K562 (cell line): Measurements from ENCODE around the gene ING4. TPM values are rescaled to one million over a fixed set of nuclear protein-coding genes. Genes with fewer than 3 reads are reported as not detected.

ENCODE experiments used
- CHD1 ChIP-seq: fragments of 200-600 bp; sonication (generic); IDR thresholded peaks from one replicate; pipeline ENCODE4 v1.6.1; 2012; ENCODE audit warnings: mild to moderate bottlenecking, moderate library complexity, low read length, inconsistent platforms
- ETV1 ChIP-seq: fragments of 450-650 bp; conservative IDR thresholded peaks from 2 replicates; pipeline ENCODE4 v1.6.1; 2016; ENCODE audit warnings: missing genetic modification characterization, control low read depth, low read depth, missing compliant biosample characterization
- KLF6 ChIP-seq: fragments of 250-450 bp; sonication (Bioruptor Pico); IDR thresholded peaks from 2 replicates; pipeline ENCODE4 v1.4.0; 2020; ENCODE audit warnings: mild to moderate bottlenecking, moderate library complexity, borderline replicate concordance
- MAZ ChIP-seq, 2 experiments: fragments of 450-650 bp in 1 of 2; sonication (generic) in 1 of 2; formaldehyde crosslinking; IDR thresholded peaks in 1 of 2; conservative IDR thresholded peaks in 1 of 2; 2 replicates each; pipeline versions ENCODE4 v1.4.0 to v1.5.0; 2020; ENCODE audit warnings: mild to moderate bottlenecking in 1 of 2, missing genetic modification reagents in 1 of 2
- PATZ1 ChIP-seq: fragments of 250-450 bp; sonication (Bioruptor Pico); IDR thresholded peaks from 2 replicates; pipeline ENCODE4 v1.5.0; 2020; ENCODE audit warnings: mild to moderate bottlenecking, borderline replicate concordance
- REST ChIP-seq, 2 experiments: fragments of 450-650 bp; formaldehyde crosslinking in 1 of 2; IDR thresholded peaks; 2 replicates each; pipeline versions ENCODE4 v1.4.0 to v1.6.1; 2014 to 2020; ENCODE audit warnings: mild to moderate bottlenecking in 2 of 2, borderline replicate concordance in 1 of 2, low read depth in 1 of 2
- SMARCA4 ChIP-seq: fragments of 450-650 bp; IDR thresholded peaks from 2 replicates; pipeline ENCODE4 v1.6.1; 2016
- SMARCC2 ChIP-seq: fragments of 450-650 bp; IDR thresholded peaks from 2 replicates; pipeline ENCODE4 v1.6.1; 2017; ENCODE audit warnings: antibody characterized with exemption, moderate library complexity, mild to moderate bottlenecking, low read depth
- ZC3H4 ChIP-seq: sonication (generic); formaldehyde crosslinking; IDR thresholded peaks from 2 replicates; pipeline ENCODE4 v1.9.0; 2021; ENCODE audit warnings: missing genetic modification reagents, borderline replicate concordance
- polyA plus RNA-seq, 8 experiments: library from polyadenylated mRNA; depleted of rRNA in 4 of 8; stranded (reverse) in 5 of 8; unstranded in 3 of 8; fragments of >200 nt; fragmentation: Nextera tagmentation in 2 of 8; fragmentation: Illumina TruSeq in 1 of 8; extraction: Ambion mirVana in 2 of 8; extraction: Trizol in 1 of 8; gene quantifications; 2 replicates each; pipeline versions ENCODE4 v1.2.1 to v1.2.3, GENCODE V29; 2011 to 2014; ENCODE audit warnings: inconsistent platforms in 1 of 8, missing spikeins in 1 of 8
- total RNA-seq, 7 experiments: library from RNA; depleted of rRNA in 6 of 7; stranded (reverse); fragments of >200 nt in 6 of 7; fragmentation: Illumina TruSeq in 2 of 7; extraction: Trizol in 2 of 7; gene quantifications; 2 replicates each; pipeline versions ENCODE4 v1.2.1 to v1.2.3, GENCODE V29; 2011 to 2021; ENCODE audit warnings: low replicate concordance in 1 of 7
- TF ChIP-seq, protein P1 (sequence below): sonication (generic); formaldehyde crosslinking; IDR thresholded peaks from 2 replicates; pipeline ENCODE4 v1.9.0; 2022; ENCODE audit warnings: mild to moderate bottlenecking, missing genetic modification reagents
- TF ChIP-seq, protein P2 (sequence below), 2 experiments: fragments of 250-450 bp in 1 of 2; fragments of 450-650 bp in 1 of 2; sonication (Bioruptor Pico) in 1 of 2; IDR thresholded peaks; 2 replicates each; pipeline versions ENCODE4 v1.6.1 to v1.8.0; 2016 to 2021; ENCODE audit warnings: mild to moderate bottlenecking in 2 of 2, moderate library complexity in 2 of 2, missing compliant biosample characterization in 1 of 2, missing genetic modification characterization in 1 of 2
- TF ChIP-seq, protein P3 (sequence below), 2 experiments: fragments of 450-650 bp; IDR thresholded peaks; 2 replicates each; pipeline ENCODE4 v1.6.1; 2016

The ING4 gene
- total and polyA plus RNA-seq, 9 of the 15 experiments (the other 6 are each of a cell fraction or from before 2014, with no cell fraction given) = 6.6 to 30.2 (median 15.7) TPM

GRCh38 chr12:6613015-6613775, 49.7 kb downstream of the ING4 start (continued):
- no peak for TF ChIP-seq REST (IDR thresholded peaks at IDR 0.05; ENCODE audit: borderline replicate concordance)
- 0 out of 2 replicates have a peak, but pooled peaks have one; percentile 61 for TF ChIP-seq REST (CRISPR knock-in tag; IDR thresholded peaks at IDR 0.05; ENCODE audit: low read depth)
- TF ChIP-seq MAZ (CRISPR knock-in tag; conservative IDR thresholded peaks at IDR 0.05 in 1 of 2, IDR thresholded peaks at IDR 0.05 in 1 of 2) = peak; percentile 54 to 77; a peak in 3 of 4 replicates
- 0 out of 2 replicates have a peak, but pooled peaks have one; percentile 26 for TF ChIP-seq SMARCC2
- TF ChIP-seq SMARCA4 = peak; percentile 65
- TF ChIP-seq CHD1 = peak; percentile 63
- TF ChIP-seq PATZ1 (CRISPR knock-in tag) = 0 out of 2 replicates have a peak, but pooled peaks have one; percentile 24
- TF ChIP-seq ZC3H4 (CRISPR knock-in tag) = no peak
- TF ChIP-seq, protein P1, sequence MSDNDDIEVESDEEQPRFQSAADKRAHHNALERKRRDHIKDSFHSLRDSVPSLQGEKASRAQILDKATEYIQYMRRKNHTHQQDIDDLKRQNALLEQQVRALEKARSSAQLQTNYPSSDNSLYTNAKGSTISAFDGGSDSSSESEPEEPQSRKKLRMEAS (CRISPR knock-in tag) = peak; percentile 44; the same call in 1 of the 2 replicates
- TF ChIP-seq ETV1 (tag) = peak; percentile 34; the same call in 1 of the 2 replicates
- peak; percentile 59; the same call in 1 of the 2 replicates for TF ChIP-seq KLF6 (CRISPR knock-in tag)
- TF ChIP-seq, protein P2, sequence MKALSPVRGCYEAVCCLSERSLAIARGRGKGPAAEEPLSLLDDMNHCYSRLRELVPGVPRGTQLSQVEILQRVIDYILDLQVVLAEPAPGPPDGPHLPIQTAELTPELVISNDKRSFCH (CRISPR knock-in tag; IDR thresholded peaks at IDR 0.05) = no peak
- TF ChIP-seq, protein P2 (tag; IDR thresholded peaks at IDR 0.05) = peak; percentile 82
- TF ChIP-seq, protein P3, sequence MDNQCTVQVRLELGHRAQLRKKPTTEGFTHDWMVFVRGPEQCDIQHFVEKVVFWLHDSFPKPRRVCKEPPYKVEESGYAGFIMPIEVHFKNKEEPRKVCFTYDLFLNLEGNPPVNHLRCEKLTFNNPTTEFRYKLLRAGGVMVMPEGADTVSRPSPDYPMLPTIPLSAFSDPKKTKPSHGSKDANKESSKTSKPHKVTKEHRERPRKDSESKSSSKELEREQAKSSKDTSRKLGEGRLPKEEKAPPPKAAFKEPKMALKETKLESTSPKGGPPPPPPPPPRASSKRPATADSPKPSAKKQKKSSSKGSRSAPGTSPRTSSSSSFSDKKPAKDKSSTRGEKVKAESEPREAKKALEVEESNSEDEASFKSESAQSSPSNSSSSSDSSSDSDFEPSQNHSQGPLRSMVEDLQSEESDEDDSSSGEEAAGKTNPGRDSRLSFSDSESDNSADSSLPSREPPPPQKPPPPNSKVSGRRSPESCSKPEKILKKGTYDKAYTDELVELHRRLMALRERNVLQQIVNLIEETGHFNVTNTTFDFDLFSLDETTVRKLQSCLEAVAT (IDR thresholded peaks at IDR 0.05) = peak in 1 of 2 experiments; percentile 72; a peak in 1 of 4 replicates
